GM18951 (cell line): ENCODE measurements around the gene EPB41L2.

Source experiments
- POLR2A ChIP-seq: IDR thresholded peaks from 4 replicates; pipeline ENCODE4 v1.6.1; 2011; ENCODE audit warnings: mild to moderate bottlenecking; ENCODE audit not compliant: insufficient read length, insufficient read depth; ENCODE audit errors: extremely low read depth
- in situ Hi-C: fragments of 300-500 bp; cut with MboI; formaldehyde crosslinking; loops from one replicate; pipeline ENCODE4 v1.12.0; 2022; ENCODE audit warnings: low sequenced_read_pairs, mixed read lengths, inconsistent platforms; ENCODE audit not compliant: unreplicated experiment

EPB41L2 gene

DNA sequence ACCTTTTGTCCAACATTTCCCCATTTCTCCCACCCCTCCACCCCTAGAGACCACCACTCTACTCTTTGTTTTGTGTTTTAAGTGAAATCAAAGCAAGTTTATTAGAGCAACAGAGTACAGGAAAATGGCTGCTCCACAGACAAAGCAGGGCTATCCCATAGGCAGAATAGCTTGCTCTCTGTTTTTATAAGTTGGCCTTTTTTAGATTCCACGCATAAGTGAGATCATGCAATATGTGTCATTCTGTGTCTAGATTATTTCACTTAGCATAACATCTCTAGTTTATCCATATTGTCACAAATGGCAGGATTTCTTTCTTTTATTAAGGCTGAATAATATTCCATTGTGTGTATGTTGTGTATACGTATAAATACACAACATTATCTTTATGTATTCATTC lies 266.0 kb downstream of the EPB41L2 start:
- in situ Hi-C loops: no loop called here
- no peak for TF ChIP-seq POLR2A

DNA sequence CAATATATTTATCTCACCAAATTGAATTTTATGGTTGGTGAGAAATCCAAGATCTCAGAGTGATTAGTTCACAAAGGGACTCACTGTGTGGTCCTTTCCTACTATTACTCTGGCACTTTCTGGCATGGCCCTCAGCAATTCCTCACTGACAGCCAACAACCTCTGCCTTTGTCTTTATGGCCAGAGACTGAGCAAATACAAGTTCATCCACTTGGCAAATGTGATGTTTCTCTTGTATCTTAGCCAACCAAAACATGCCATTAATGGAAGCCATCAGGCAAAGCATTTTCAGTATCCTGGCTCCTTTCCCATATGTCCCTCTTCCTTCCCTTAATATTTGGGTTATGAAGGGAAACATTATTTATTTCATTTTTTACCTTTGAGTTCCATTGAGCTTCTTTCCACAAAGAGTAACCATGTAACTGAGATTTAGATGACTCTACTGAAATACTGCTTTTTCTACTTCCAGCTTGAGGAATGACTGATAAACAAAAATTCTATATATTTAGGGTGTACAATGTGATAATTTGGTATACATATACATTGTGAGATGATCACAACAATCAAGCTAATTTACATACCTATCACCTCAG lies 266.6 kb downstream of the EPB41L2 start:
- no peak for TF ChIP-seq POLR2A
- in situ Hi-C loops: no loop called here

- in situ Hi-C loops: no loop called here
- TF ChIP-seq POLR2A: no peak
Observed at GRCh38 chr6:130794738-130795137, 268.3 kb downstream of the EPB41L2 start.

DNA sequence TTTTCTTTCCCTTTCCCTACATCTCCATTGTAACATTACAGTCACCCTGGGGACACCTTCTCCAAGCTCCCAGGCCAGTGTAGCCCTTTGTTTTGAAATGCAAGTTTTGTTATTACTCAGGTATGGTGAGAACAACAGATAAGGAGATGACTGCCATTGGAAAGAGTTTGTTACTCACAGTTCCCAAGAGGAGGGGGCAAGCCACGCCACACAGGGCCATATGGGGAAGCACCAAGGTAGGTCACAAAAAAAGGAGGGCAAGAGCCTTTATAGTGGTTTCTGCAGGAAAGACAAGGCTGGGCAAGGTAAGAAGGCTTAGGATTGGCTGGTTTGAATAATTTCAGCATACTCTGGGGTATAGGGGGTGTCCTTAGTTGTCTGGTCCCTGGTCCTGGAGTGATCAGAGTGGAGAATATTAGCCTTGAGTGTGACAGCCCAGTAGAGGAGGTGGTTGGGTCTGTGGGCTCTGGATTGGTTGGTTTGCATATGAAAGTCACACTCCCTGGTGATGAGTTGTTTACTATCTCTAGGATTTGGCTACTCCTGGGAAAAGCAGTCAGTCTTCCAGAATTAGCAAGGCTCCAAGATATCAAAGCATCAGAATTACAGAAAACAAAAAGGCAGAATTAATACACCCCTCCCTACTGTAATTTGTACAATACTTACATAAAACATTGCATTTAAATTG lies 268.9 kb downstream of the EPB41L2 start:
- TF ChIP-seq POLR2A: no peak
- in situ Hi-C loops: no loop called here
